Aorta (tissue), 5 donors: ENCODE data around the gene CDK5RAP2. TPM values are rescaled to one million over a fixed set of nuclear protein-coding genes. Genes with fewer than 3 reads are reported as not detected.
A peak's percentile ranks its signal among the peaks of the same experiment; 100 is the strongest.

Source experiments
- ATAC-seq: fragments of 200-7000 bp; cut with Tn5 transposase; one replicate; pipeline ENCODE4 v1.9.1; 2022; ENCODE audit warnings: moderate library complexity; ENCODE audit not compliant: low FRiP score
- DNase-seq, 2 donors: peaks; one replicate each; pipeline ENCODE4 v3.0.0-alpha.2; 2020
- H3K27ac ChIP-seq, 2 donors: one replicate each; pipeline ENCODE4 v1.5.1; 2013; ENCODE audit warnings: low read length in 2 of 2, mild to moderate bottlenecking in 2 of 2, moderate library complexity in 2 of 2, control low read depth in 1 of 2, inconsistent platforms in 1 of 2, low read depth in 1 of 2
- H3K27me3 ChIP-seq, 2 donors: one replicate each; pipeline ENCODE4 v1.6.1; 2013; ENCODE audit warnings: control low read depth in 1 of 2, low read length in 1 of 2, mild to moderate bottlenecking in 1 of 2, moderate library complexity in 1 of 2; ENCODE audit not compliant: insufficient read depth in 2 of 2, control insufficient read depth in 1 of 2
- H3K36me3 ChIP-seq, 2 donors: one replicate each; pipeline ENCODE4 v1.6.1; 2013; ENCODE audit warnings: control low read depth in 1 of 2, low read length in 1 of 2, mild to moderate bottlenecking in 1 of 2; ENCODE audit not compliant: insufficient read depth in 2 of 2, control insufficient read depth in 1 of 2
- H3K4me1 ChIP-seq, 2 donors: one replicate each; pipeline ENCODE4 v1.6.1; 2013; ENCODE audit warnings: low read length in 2 of 2, control low read depth in 1 of 2, mild to moderate bottlenecking in 1 of 2, moderate library complexity in 1 of 2; ENCODE audit not compliant: insufficient read depth in 2 of 2, control insufficient read depth in 1 of 2
- H3K4me3 ChIP-seq, 2 donors: one replicate each; pipeline ENCODE4 v1.5.1; 2013; ENCODE audit warnings: low read length in 2 of 2, control low read depth in 1 of 2, mild to moderate bottlenecking in 1 of 2
- H3K9me3 ChIP-seq: one replicate; pipeline ENCODE4 v1.6.1; 2013; ENCODE audit warnings: mild to moderate bottlenecking, low read length; ENCODE audit not compliant: control insufficient read depth
- WGBS, 2 donors: extraction: QIAGEN DNeasy Blood & Tissue Kit; methylation state at CpG; one replicate each; pipeline ENCODE4 v1.1.7; 2013; 5-methylcytosine and 5-hydroxymethylcytosine counted together
- intact Hi-C, 2 donors: fragments of 100-400 bp; cut with DNase I; formaldehyde crosslinking; loops; one replicate each; pipeline versions ENCODE4 v1.14.2 to v1.15.0; 2022
- polyA plus RNA-seq, 2 donors: library from polyadenylated mRNA; stranded (reverse); fragments of 200-250 nt; gene quantifications; one replicate each; pipeline ENCODE4 v1.2.3, GENCODE V29; 2013
- total RNA-seq, 2 donors: library from RNA; stranded (reverse); fragmentation: NEBNext Ultra II Directional; extraction: Animal tissue kit (Norgen Biotek cat#: 25700); gene quantifications; one replicate each; pipeline ENCODE4 v1.2.1, GENCODE V29; 2021
- donor health status: healthy with polysubstance abuse.
- donor health status: Bipolar disorder and iron deficiency.
- donor health status: DM: no; HTN: no; CAD: no.
- donor health status: DM: no; HTN: no; CAD: no.
- donor health status: DM: yes; HTN: yes; CAD: no.

CDK5RAP2 gene
- total and polyA plus RNA-seq, 4 donors: 37.1 to 106 (median 66.3) TPM

- H3K4me3 ChIP-seq: no peak overlapping the region
- H3K4me1 ChIP-seq: peaks cover 0 to 4% of the 10 kb centered on the region in 2 donors
- peak overlapping the region; percentile 12 to 15 for H3K27ac ChIP-seq
- no peak for DNase-seq
- H3K9me3 ChIP-seq: peaks cover 1% of the 10 kb centered on the region
- no peak for ATAC-seq
- H3K27me3 ChIP-seq: no peaks in the 10 kb centered on the region
- intact Hi-C loops: no loop called here
- 32 to 38% methylated on average over 4 of the region's 4 CpGs for whole genome bisulfite sequencing, 2 donors
- H3K36me3 ChIP-seq: peaks cover 0 to 11% of the 10 kb centered on the region in 2 donors
Measured at GRCh38 chr9:120453792-120454191, 126.2 kb downstream of the CDK5RAP2 start.

GRCh38 chr9:120452631-120453030 is 127.3 kb downstream of the CDK5RAP2 start:
- 82 to 87% methylated on average over 3 of the region's 3 CpGs for WGBS, 2 donors
- no peak for ATAC-seq
- Histone ChIP-seq H3K4me1 (peaks cover 0 to 4% of the 10 kb centered on the region in 2 donors), H3K27me3 (no peaks in the 10 kb centered on the region), H3K36me3 (peaks cover 0 to 8% of the 10 kb centered on the region in 2 donors), H3K9me3 (peaks cover 1% of the 10 kb centered on the region), H3K27ac (no peak overlapping the region), H3K4me3 (no peak overlapping the region)
- intact Hi-C loops: no loop called here
- DNase-seq: no peak

GRCh38 chr9:120450916-120451315 is 129.1 kb downstream of the CDK5RAP2 start:
- H3K4me1 ChIP-seq: peaks cover 0 to 4% of the 10 kb centered on the region in 2 donors
- no peaks in the 10 kb centered on the region for H3K27me3 ChIP-seq
- ATAC-seq (no peak), DNase-seq (no peak)
- H3K4me3 ChIP-seq: no peak overlapping the region
- H3K9me3 ChIP-seq: no peaks in the 10 kb centered on the region
- H3K36me3 ChIP-seq: peaks cover 0 to 6% of the 10 kb centered on the region in 2 donors
- intact Hi-C loops: no loop called here
- WGBS, 2 donors: 9 to 12% methylated on average over 3 of the region's 3 CpGs
- peak overlapping the region; percentile 18 to 55 for H3K27ac ChIP-seq

GRCh38 chr9:120449566-120449965 is 130.4 kb downstream of the CDK5RAP2 start:
- Histone ChIP-seq H3K27ac (no peak overlapping the region), H3K4me1 (peaks cover 0 to 4% of the 10 kb centered on the region in 2 donors), H3K4me3 (no peak overlapping the region), H3K36me3 (peaks cover 0 to 7% of the 10 kb centered on the region in 2 donors), H3K9me3 (no peaks in the 10 kb centered on the region), H3K27me3 (no peaks in the 10 kb centered on the region)
- intact Hi-C loops: no loop called here
- 74 to 84% methylated on average over 2 of the region's 2 CpGs for WGBS, 2 donors
- ATAC-seq: no peak
- no peak for DNase-seq

- WGBS, 2 donors: 5 to 13% methylated on average over 9 of the region's 9 CpGs
- Histone ChIP-seq H3K36me3 (peaks cover 0 to 3% of the 10 kb centered on the region in 2 donors), H3K9me3 (no peaks in the 10 kb centered on the region), H3K4me1 (peaks cover 0 to 4% of the 10 kb centered on the region in 2 donors), H3K27me3 (no peaks in the 10 kb centered on the region), H3K4me3 (peak overlapping the region in 1 of 2 donors; percentile 6), H3K27ac (peak overlapping the region; percentile 18 to 73)
- intact Hi-C loops: no loop called here
- peak in 1 of 2 donors; percentile 69 for DNase-seq
- ATAC-seq: peak; percentile 40
Measured at GRCh38 chr9:120447959-120448500, 131.9 kb downstream of the CDK5RAP2 start.

GRCh38 chr9:120446671-120447070 is 133.3 kb downstream of the CDK5RAP2 start:
- intact Hi-C loops: no loop called here
- no peaks in the 10 kb centered on the region for H3K27me3 ChIP-seq
- 9 to 16% methylated on average over 4 of the region's 4 CpGs for WGBS, 2 donors
- ATAC-seq (no peak), DNase-seq (no peak)
- H3K4me1 ChIP-seq: peaks cover 0 to 4% of the 10 kb centered on the region in 2 donors
- peak overlapping the region; percentile 49 to 73 for H3K27ac ChIP-seq
- peaks cover 0 to 3% of the 10 kb centered on the region in 2 donors for H3K36me3 ChIP-seq
- no peaks in the 10 kb centered on the region for H3K9me3 ChIP-seq
- H3K4me3 ChIP-seq: no peak overlapping the region

- Histone ChIP-seq H3K36me3 (peaks cover 0 to 1% of the 10 kb centered on the region in 2 donors), H3K4me3 (no peak overlapping the region), H3K27me3 (no peaks in the 10 kb centered on the region), H3K4me1 (peaks cover 0 to 5% of the 10 kb centered on the region in 2 donors), H3K27ac (peak overlapping the region in 1 of 2 donors; percentile 3), H3K9me3 (no peaks in the 10 kb centered on the region)
- WGBS, 2 donors: 82 to 84% methylated on average over 3 of the region's 3 CpGs
- ATAC-seq (no peak), DNase-seq (no peak)
- intact Hi-C loops: no loop called here
Measured at GRCh38 chr9:120443976-120444375, 136.0 kb downstream of the CDK5RAP2 start.

- H3K4me1 ChIP-seq: peaks cover 0 to 5% of the 10 kb centered on the region in 2 donors
Measured at GRCh38 chr9:120443489-120443888, 136.5 kb downstream of the CDK5RAP2 start.

GRCh38 chr9:120442308-120442995 is 137.5 kb downstream of the CDK5RAP2 start:
- intact Hi-C loops: no loop called here

More at GRCh38 chr9:120443489-120443888, 136.5 kb downstream of the CDK5RAP2 start:
- DNase-seq (no peak), ATAC-seq (no peak)
- peak overlapping the region in 1 of 2 donors; percentile 14 for H3K27ac ChIP-seq
- no peaks in the 10 kb centered on the region for H3K27me3 ChIP-seq
- H3K9me3 ChIP-seq: no peaks in the 10 kb centered on the region
- H3K36me3 ChIP-seq: peaks cover 0 to 1% of the 10 kb centered on the region in 2 donors
- H3K4me3 ChIP-seq: no peak overlapping the region
- 16 to 23% methylated on average over 2 of the region's 2 CpGs for whole genome bisulfite sequencing, 2 donors
- intact Hi-C loops: no loop called here

More at GRCh38 chr9:120442308-120442995, 137.5 kb downstream of the CDK5RAP2 start:
- Histone ChIP-seq H3K27ac (peak overlapping the region in 1 of 2 donors; percentile 26), H3K4me3 (no peak overlapping the region), H3K36me3 (peaks cover 0 to 1% of the 10 kb centered on the region in 2 donors), H3K4me1 (peaks cover 0 to 5% of the 10 kb centered on the region in 2 donors), H3K27me3 (no peaks in the 10 kb centered on the region), H3K9me3 (no peaks in the 10 kb centered on the region)
- 66 to 68% methylated on average over 6 of the region's 6 CpGs for WGBS, 2 donors
- DNase-seq (no peak), ATAC-seq (no peak)
